Measurements from ENCODE around the gene OVCH2. TPM values are rescaled to one million over a fixed set of nuclear protein-coding genes. Genes with fewer than 3 reads are reported as not detected.

OVCH2 gene
- total and polyA plus RNA-seq, 2 experiments from 2014 or later, result 0.42 to 1.3 TPM

DNA sequence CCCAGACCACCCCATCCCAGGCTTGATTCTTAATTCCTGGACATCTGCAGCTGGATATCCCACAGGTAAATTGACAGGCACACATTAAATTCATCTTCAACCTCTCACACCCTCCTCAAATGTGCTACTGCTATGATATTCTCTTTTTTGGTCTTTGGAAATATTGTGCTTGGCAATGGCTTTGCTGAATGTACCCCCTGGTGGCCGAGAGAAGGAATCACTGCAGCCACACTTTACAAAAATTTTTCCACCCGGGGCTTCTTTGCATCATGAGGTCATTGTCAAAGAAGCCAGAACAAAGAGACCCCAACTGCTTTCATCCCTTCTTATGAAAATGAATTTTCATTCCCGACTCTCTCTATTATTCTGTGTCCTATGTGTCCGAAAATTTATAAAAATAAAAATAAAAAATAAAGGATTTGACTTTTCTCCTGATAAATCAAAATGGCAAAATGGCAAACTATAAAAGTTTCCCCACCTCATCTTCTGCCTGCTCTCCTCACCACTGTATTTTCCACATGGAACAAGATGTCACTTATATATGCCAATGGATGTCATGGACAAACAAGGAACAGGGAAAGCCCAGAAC is 17.9 kb downstream of the OVCH2 start:
- Histone ChIP-seq H4K20me1 (replicated peaks; ENCODE audit: insufficient read depth) (no peaks in the 10 kb centered on the region), H2AFZ (peak overlapping the region; percentile 20; the same call in 1 of the 2 replicates), H3K79me2 (replicated peaks; ENCODE audit: insufficient read depth) (no peaks in the 10 kb centered on the region), H3F3A (replicated peaks; ENCODE audit: low read depth) (no peaks in the 10 kb centered on the region), H3K9me2 (ENCODE audit: insufficient read depth) (no peaks in the 10 kb centered on the region), H3K27me3 (ENCODE audit: insufficient read depth) (no peaks in the 10 kb centered on the region), H3K4me2 (no peak overlapping the region), H3K4me1 (ENCODE audit: insufficient read depth) (peaks cover 7% of the 10 kb centered on the region; the same call in 1 of the 2 replicates), H3K27ac (ENCODE audit: low read depth) (no peak overlapping the region), H3K4me3 (no peak overlapping the region), H3K36me3 (ENCODE audit: insufficient read depth) (no peaks in the 10 kb centered on the region)
- Mint-ChIP-seq H3K9me3 (0 out of 3 replicates have a peak, but pooled peaks cover 3% of the 10 kb centered on the region), H3K4me1 (peaks cover 24% of the 10 kb centered on the region), H3K27me3 (ENCODE audit: insufficient read depth, low read depth, poor library complexity) (peaks cover 9% of the 10 kb centered on the region), H3K4me3 (no peak overlapping the region), H3K27ac (no peak overlapping the region), H3K36me3 (ENCODE audit: low read depth) (no peaks in the 10 kb centered on the region)
- ATAC-seq, result peak; percentile 36; the same call in 1 of the 3 replicates
- TF ChIP-seq CTCF (conservative IDR thresholded peaks at IDR 0.05; ENCODE audit: low read depth in 2 of 2) (peak; percentile 70 to 92), REST (IDR thresholded peaks at IDR 0.05; ENCODE audit: unreplicated experiment) (no peak)
- DNase-seq (ENCODE audit: low spot score), result peak; percentile 74

GRCh38 chr11:7687386-7687785 is 18.9 kb downstream of the OVCH2 start:
- no peaks in the 10 kb centered on the region for H3K27me3 ChIP-seq (ENCODE audit: insufficient read depth)
- Mint-ChIP-seq H3K4me3 (no peak overlapping the region), H3K27me3 (ENCODE audit: insufficient read depth, low read depth, poor library complexity) (peaks cover 9% of the 10 kb centered on the region), H3K4me1 (peaks cover 20% of the 10 kb centered on the region), H3K27ac (no peak overlapping the region), H3K9me3 (0 out of 3 replicates have a peak, but pooled peaks cover 3% of the 10 kb centered on the region), H3K36me3 (ENCODE audit: low read depth) (no peaks in the 10 kb centered on the region)
- H4K20me1 ChIP-seq (replicated peaks; ENCODE audit: insufficient read depth), result no peaks in the 10 kb centered on the region
- peaks cover 7% of the 10 kb centered on the region; the same call in 1 of the 2 replicates for H3K4me1 ChIP-seq (ENCODE audit: insufficient read depth)
- no peaks in the 10 kb centered on the region for H3F3A ChIP-seq (replicated peaks; ENCODE audit: low read depth)
- H3K27ac ChIP-seq (ENCODE audit: low read depth), result no peak overlapping the region
- H2AFZ ChIP-seq, result peak overlapping the region; percentile 20; the same call in 1 of the 2 replicates
- H3K79me2 ChIP-seq (replicated peaks; ENCODE audit: insufficient read depth), result no peaks in the 10 kb centered on the region
- no peak for DNase-seq (ENCODE audit: low spot score)
- H3K9me2 ChIP-seq (ENCODE audit: insufficient read depth), result no peaks in the 10 kb centered on the region
- no peaks in the 10 kb centered on the region for H3K36me3 ChIP-seq (ENCODE audit: insufficient read depth)
- H3K4me2 ChIP-seq, result no peak overlapping the region
- H3K4me3 ChIP-seq, result no peak overlapping the region
- ATAC-seq, result no peak
- TF ChIP-seq, protein P1, sequence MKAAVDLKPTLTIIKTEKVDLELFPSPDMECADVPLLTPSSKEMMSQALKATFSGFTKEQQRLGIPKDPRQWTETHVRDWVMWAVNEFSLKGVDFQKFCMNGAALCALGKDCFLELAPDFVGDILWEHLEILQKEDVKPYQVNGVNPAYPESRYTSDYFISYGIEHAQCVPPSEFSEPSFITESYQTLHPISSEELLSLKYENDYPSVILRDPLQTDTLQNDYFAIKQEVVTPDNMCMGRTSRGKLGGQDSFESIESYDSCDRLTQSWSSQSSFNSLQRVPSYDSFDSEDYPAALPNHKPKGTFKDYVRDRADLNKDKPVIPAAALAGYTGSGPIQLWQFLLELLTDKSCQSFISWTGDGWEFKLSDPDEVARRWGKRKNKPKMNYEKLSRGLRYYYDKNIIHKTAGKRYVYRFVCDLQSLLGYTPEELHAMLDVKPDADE (IDR thresholded peaks at IDR 0.05), result no peak
- no peak for TF ChIP-seq ZNF114 (CRISPR knock-in tag; IDR thresholded peaks at IDR 0.05)
- TF ChIP-seq EZH2 (IDR thresholded peaks at IDR 0.05; ENCODE audit: low read depth, unreplicated experiment), result no peak
- TF ChIP-seq POLR2AphosphoS5 (IDR thresholded peaks at IDR 0.05; ENCODE audit: low read depth), result no peak
- no peak for TF ChIP-seq JUNB (IDR thresholded peaks at IDR 0.05; ENCODE audit: unreplicated experiment)
- TF ChIP-seq, protein P2, sequence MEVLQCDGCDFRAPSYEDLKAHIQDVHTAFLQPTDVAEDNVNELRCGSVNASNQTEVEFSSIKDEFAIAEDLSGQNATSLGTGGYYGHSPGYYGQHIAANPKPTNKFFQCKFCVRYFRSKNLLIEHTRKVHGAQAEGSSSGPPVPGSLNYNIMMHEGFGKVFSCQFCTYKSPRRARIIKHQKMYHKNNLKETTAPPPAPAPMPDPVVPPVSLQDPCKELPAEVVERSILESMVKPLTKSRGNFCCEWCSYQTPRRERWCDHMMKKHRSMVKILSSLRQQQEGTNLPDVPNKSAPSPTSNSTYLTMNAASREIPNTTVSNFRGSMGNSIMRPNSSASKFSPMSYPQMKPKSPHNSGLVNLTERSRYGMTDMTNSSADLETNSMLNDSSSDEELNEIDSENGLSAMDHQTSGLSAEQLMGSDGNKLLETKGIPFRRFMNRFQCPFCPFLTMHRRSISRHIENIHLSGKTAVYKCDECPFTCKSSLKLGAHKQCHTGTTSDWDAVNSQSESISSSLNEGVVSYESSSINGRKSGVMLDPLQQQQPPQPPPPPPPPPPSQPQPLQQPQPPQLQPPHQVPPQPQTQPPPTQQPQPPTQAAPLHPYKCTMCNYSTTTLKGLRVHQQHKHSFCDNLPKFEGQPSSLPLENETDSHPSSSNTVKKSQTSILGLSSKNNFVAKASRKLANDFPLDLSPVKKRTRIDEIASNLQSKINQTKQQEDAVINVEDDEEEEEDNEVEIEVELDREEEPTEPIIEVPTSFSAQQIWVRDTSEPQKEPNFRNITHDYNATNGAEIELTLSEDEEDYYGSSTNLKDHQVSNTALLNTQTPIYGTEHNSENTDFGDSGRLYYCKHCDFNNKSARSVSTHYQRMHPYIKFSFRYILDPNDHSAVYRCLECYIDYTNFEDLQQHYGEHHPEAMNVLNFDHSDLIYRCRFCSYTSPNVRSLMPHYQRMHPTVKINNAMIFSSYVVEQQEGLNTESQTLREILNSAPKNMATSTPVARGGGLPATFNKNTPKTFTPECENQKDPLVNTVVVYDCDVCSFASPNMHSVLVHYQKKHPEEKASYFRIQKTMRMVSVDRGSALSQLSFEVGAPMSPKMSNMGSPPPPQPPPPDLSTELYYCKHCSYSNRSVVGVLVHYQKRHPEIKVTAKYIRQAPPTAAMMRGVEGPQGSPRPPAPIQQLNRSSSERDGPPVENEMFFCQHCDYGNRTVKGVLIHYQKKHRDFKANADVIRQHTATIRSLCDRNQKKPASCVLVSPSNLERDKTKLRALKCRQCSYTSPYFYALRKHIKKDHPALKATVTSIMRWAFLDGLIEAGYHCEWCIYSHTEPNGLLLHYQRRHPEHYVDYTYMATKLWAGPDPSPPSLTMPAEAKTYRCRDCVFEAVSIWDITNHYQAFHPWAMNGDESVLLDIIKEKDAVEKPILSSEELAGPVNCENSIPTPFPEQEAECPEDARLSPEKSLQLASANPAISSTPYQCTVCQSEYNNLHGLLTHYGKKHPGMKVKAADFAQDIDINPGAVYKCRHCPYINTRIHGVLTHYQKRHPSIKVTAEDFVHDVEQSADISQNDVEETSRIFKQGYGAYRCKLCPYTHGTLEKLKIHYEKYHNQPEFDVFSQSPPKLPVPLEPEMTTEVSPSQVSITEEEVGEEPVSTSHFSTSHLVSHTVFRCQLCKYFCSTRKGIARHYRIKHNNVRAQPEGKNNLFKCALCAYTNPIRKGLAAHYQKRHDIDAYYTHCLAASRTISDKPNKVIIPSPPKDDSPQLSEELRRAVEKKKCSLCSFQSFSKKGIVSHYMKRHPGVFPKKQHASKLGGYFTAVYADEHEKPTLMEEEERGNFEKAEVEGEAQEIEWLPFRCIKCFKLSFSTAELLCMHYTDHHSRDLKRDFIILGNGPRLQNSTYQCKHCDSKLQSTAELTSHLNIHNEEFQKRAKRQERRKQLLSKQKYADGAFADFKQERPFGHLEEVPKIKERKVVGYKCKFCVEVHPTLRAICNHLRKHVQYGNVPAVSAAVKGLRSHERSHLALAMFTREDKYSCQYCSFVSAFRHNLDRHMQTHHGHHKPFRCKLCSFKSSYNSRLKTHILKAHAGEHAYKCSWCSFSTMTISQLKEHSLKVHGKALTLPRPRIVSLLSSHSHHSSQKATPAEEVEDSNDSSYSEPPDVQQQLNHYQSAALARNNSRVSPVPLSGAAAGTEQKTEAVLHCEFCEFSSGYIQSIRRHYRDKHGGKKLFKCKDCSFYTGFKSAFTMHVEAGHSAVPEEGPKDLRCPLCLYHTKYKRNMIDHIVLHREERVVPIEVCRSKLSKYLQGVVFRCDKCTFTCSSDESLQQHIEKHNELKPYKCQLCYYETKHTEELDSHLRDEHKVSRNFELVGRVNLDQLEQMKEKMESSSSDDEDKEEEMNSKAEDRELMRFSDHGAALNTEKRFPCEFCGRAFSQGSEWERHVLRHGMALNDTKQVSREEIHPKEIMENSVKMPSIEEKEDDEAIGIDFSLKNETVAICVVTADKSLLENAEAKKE (CRISPR knock-in tag; IDR thresholded peaks at IDR 0.05), result no peak
